ENCODE data around the gene RFPL4A. TPM values are rescaled to one million over a fixed set of nuclear protein-coding genes. Genes with fewer than 3 reads are reported as not detected.

RFPL4A gene
- total RNA-seq, 1 donor from 2014 or later, result not detected

DNA sequence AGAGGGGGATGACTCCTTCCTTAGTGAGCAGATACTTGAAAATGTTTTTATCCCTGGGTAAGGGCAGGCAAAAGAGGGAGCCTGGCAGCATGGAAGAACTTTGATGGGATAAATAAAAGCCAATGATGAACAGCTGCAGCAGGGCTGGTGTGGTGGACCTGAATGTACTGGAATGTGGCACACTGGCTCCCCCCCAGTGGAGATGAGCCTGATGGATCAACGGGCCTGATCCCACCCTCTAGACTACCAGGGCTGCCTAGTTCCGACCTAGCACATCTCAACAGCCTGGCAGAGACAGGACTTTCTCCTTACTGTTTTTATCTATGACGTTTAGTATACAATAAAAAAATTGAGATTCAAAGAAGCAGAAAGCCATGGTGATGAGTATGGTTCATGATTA is 52.4 kb downstream of the RFPL4A start:
- TF ChIP-seq, protein P1, sequence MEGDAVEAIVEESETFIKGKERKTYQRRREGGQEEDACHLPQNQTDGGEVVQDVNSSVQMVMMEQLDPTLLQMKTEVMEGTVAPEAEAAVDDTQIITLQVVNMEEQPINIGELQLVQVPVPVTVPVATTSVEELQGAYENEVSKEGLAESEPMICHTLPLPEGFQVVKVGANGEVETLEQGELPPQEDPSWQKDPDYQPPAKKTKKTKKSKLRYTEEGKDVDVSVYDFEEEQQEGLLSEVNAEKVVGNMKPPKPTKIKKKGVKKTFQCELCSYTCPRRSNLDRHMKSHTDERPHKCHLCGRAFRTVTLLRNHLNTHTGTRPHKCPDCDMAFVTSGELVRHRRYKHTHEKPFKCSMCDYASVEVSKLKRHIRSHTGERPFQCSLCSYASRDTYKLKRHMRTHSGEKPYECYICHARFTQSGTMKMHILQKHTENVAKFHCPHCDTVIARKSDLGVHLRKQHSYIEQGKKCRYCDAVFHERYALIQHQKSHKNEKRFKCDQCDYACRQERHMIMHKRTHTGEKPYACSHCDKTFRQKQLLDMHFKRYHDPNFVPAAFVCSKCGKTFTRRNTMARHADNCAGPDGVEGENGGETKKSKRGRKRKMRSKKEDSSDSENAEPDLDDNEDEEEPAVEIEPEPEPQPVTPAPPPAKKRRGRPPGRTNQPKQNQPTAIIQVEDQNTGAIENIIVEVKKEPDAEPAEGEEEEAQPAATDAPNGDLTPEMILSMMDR (conservative IDR thresholded peaks at IDR 0.05), result no peak
- no peak for DNase-seq (ENCODE audit: low read depth, low spot score)
- Mint-ChIP-seq H3K9me3 (peaks cover 39% of the 10 kb centered on the region), H3K27me3 (ENCODE audit: low read depth) (no peaks in the 10 kb centered on the region), H3K27ac (ENCODE audit: unreplicated experiment) (no peak overlapping the region), H3K4me3 (no peak overlapping the region), H3K36me3 (ENCODE audit: low read depth) (peaks cover 5% of the 10 kb centered on the region), H3K4me1 (no peaks in the 10 kb centered on the region)

DNA sequence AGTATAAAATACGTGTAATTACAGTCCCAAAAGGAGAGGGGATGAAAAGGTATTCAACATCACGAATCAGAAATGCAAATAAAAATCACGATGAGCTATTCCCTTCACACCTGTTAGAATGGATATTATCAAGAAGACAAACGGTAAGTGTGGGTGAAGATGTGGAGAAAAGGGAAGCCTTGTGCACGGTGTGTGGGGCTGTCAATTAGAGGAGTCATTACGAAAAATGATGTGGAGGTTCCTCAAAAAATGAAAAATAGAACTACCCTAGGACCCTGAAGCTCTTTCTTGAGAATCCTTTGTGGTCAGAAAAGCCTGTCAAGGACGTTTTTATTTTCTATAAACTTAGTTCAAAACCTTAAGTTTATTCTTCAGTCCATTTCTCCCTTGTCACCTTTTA is 53.6 kb downstream of the RFPL4A start:
- TF ChIP-seq, protein P1 (conservative IDR thresholded peaks at IDR 0.05), result no peak
- Mint-ChIP-seq H3K36me3 (ENCODE audit: low read depth) (peaks cover 5% of the 10 kb centered on the region), H3K4me1 (no peaks in the 10 kb centered on the region), H3K4me3 (no peak overlapping the region), H3K27ac (ENCODE audit: unreplicated experiment) (no peak overlapping the region), H3K27me3 (ENCODE audit: low read depth) (no peaks in the 10 kb centered on the region), H3K9me3 (peaks cover 32% of the 10 kb centered on the region)
- DNase-seq (ENCODE audit: low read depth, low spot score), result no peak

Other genes with a start within 250 kb of the RFPL4A start
- not detected in 2 replicates for gene SBK2, start 222.0 kb upstream of the RFPL4A start, total RNA-seq
- gene SBK3, start 213.6 kb upstream of the RFPL4A start, total RNA-seq, result 0.39 and 0.68 TPM in 2 replicates
- 28.2 and 29.1 TPM in 2 replicates for gene ZNF579, start 178.2 kb upstream of the RFPL4A start, total RNA-seq
- 31.6 and 31.8 TPM in 2 replicates for gene FIZ1, start 159.6 kb upstream of the RFPL4A start, total RNA-seq
- 6.1 and 6.7 TPM in 2 replicates for gene ZNF524, start 158.8 kb upstream of the RFPL4A start, total RNA-seq
- 20.3 TPM in 2 replicates for gene ZNF865, start 153.4 kb upstream of the RFPL4A start, total RNA-seq
- gene ZNF784, start 134.5 kb upstream of the RFPL4A start, total RNA-seq, result 11.0 and 12.4 TPM in 2 replicates
- gene ZNF580, start 118.1 kb upstream of the RFPL4A start, total RNA-seq, result 39.1 and 41.8 TPM in 2 replicates
- 40.8 and 41.9 TPM in 2 replicates for gene ZNF581, start 115.4 kb upstream of the RFPL4A start, total RNA-seq
- gene CCDC106, start 110.9 kb upstream of the RFPL4A start, total RNA-seq, result 18.7 and 18.9 TPM in 2 replicates
- gene U2AF2, start 104.1 kb upstream of the RFPL4A start, total RNA-seq, result 342 and 365 TPM in 2 replicates
- gene EPN1, start 83.9 kb upstream of the RFPL4A start, total RNA-seq, result 129 and 130 TPM in 2 replicates
- gene NLRP9, start 20.7 kb upstream of the RFPL4A start, total RNA-seq, result not detected in 2 replicates
- not detected in 2 replicates for gene RFPL4AL1, start 10.0 kb downstream of the RFPL4A start, total RNA-seq
- not detected in 2 replicates for gene NLRP11, start 72.9 kb downstream of the RFPL4A start, total RNA-seq
- not detected in 2 replicates for gene NLRP4, start 77.4 kb downstream of the RFPL4A start, total RNA-seq
- gene NLRP13, start 173.2 kb downstream of the RFPL4A start, total RNA-seq, result not detected in 2 replicates
- not detected in 2 replicates for gene NLRP8, start 188.7 kb downstream of the RFPL4A start, total RNA-seq
- gene NLRP5, start 227.7 kb downstream of the RFPL4A start, total RNA-seq, result not detected in 2 replicates

Data from neural crest cell (in vitro differentiated cells).